Inflammatory macrophage (primary cell): Measurements from ENCODE around the gene FAM107B.
A peak's percentile ranks its signal among the peaks of the same experiment; 100 is the strongest.

Experiments used
- DNase-seq, 2 donors: peaks; one replicate each; pipeline ENCODE4 v3.0.0-alpha.2; 2020 to 2022

The FAM107B gene

GRCh38 chr10:14555807-14556206 lies 218.9 kb downstream of the FAM107B start:
- DNase-seq, result no peak

DNA sequence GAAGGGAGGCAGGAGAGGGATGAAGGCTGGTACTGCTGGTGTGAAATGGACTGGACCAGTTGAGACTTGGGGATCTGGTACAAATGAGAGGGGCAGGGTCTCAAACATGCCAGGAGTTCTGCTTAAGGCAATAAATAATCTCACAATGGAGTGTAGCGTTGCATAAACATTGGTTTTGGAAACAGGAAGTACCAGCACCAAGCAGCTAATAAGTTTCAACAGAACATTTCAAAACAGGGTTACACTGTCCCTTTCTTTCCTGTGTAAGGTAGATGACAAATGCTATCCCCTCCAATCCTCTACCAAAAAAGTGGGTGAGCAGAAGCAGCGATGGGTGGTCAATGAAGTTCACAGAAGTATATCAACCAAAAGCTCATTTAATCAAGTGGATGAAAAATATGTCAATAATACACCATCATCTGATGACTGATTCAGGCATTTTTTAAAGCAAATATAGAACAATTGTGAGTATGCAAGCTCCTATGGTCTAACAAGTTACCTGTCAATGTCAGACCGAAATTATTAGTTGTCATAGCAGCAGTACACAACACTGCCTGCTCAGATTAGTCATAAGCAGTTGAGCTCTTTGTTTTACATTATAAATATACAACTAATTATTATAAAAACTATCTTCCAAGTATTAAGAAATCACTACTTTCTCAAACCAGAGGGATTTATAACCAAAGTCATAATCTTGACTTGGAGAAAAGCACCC lies 220.0 kb downstream of the FAM107B start:
- DNase-seq, result peak; percentile 66 to 87

- DNase-seq, result no peak
These were observed 220.6 kb downstream of the FAM107B start for GRCh38 chr10:14554091-14554490.

GRCh38 chr10:14553448-14553847 lies 221.2 kb downstream of the FAM107B start:
- peak; percentile 13 to 67 for DNase-seq

DNA sequence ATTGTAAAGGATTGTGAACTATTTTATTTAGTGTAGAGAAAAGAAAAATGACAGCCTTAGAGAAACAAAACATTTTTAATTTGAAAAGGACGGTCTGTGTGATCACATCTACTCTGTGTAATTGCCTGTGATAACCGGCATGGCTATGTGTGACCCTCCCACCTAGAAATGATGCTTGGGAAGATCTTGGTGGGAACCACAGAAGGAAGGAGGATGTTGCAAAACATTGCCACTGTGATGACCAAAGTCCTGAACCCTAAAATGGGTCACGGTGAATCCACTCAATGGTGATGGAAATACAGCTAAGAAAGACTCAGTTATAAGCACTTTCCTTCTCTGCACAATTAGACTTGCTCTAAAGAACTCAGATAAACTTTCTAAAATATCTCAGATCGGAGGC lies 222.7 kb downstream of the FAM107B start:
- DNase-seq, result peak in 1 of 2 donors; percentile 41

- peak; percentile 34 to 44 for DNase-seq
These were observed 224.2 kb downstream of the FAM107B start for GRCh38 chr10:14550471-14550981.

DNA sequence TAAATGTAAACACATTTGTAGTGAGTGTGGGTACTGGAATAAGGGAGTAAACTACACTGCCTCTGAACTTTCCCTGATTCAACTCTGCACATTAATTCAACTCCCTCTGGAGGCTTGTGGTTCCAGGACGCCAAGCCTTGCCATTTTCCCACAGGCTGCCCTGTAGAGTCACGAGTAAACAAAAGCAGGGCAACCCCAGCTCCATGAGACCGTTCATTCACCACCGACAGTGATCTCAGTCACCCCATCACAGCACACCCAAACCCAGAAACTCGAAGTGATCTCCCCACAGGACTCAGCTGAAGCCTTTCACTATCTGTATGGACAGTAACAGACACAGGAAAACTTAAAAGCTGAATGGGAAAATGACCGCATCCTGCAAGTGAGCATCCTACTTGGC lies 225.2 kb downstream of the FAM107B start:
- DNase-seq, result no peak

DNA sequence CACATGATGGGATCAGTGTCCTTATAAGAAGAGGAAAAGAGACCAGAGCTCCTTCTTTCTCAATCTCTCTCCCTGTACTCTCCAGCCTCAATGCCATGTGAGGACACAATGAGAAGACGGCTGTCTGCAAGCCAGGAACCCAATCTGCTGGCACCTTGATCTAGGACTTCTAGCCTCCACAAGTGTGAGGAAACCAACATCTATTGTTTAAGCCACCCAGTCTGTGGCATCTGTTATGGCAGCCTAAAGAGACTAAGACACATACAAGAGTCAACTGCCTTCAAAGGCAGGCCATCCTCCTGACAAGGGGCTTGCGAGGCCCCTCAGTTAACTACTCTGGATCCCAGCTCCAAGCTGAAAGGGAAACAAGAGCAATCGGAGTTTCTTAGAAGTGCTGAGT lies 225.7 kb downstream of the FAM107B start:
- DNase-seq, result no peak

DNA sequence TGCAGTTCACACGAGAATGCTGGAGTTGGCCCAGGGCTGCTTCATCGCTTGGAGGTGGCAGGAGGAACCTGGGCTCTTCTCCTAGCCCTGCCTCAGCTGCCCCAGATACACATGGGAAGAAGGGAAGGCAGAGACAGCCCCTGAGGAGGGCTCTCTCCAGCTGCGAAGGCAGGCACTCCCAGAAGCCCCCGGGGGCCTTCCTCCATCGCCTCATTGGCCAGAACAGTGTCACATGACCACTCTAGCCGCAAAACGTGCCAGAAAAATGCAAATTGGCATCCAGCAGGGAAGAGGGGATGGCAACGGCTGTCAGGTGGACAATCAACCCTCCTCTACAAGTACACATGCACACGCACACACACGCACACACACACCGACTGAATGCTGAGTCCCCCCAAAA lies 226.2 kb downstream of the FAM107B start:
- no peak for DNase-seq

GRCh38 chr10:14547816-14548215 lies 226.9 kb downstream of the FAM107B start:
- DNase-seq, result no peak

DNA sequence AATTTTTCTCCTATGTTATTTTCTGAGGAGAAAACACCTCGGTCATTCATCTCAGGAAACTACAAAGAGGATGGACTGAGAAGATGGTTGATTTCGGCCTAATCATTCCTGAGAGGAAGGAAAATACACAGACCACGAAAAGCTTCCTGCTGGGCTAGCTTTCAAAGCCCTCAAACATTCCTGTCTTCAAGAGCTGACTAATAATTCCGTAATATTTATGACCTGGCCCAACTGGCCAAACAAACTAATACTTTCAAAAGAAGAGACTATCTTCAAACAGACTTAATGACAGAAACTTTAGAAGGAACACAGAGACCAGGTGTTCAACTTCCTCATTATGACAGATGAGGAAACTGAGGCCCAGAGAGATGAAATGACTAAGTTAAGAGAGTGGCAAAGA lies 228.9 kb downstream of the FAM107B start:
- DNase-seq, result no peak

DNA sequence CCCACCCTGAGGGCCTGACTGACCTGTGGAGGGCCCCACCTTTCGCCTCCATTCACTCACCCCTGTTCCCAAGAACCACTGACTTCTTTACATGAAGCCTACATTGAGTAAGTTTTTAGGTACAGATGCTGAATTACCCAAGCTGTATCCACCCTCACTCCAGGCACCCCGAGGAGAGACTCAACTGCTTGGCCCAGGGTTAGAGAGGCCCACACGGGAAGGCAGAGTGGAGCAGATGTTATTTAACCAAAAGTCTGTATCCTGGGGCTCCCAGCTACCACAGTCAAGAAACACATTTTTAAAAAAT lies 230.8 kb downstream of the FAM107B start:
- DNase-seq, result no peak

- peak; percentile 69 to 84 for DNase-seq
These were observed 231.4 kb downstream of the FAM107B start for GRCh38 chr10:14543046-14543903.

GRCh38 chr10:14541379-14541778 lies 233.3 kb downstream of the FAM107B start:
- DNase-seq, result no peak

GRCh38 chr10:14540611-14541010 lies 234.1 kb downstream of the FAM107B start:
- no peak for DNase-seq

DNA sequence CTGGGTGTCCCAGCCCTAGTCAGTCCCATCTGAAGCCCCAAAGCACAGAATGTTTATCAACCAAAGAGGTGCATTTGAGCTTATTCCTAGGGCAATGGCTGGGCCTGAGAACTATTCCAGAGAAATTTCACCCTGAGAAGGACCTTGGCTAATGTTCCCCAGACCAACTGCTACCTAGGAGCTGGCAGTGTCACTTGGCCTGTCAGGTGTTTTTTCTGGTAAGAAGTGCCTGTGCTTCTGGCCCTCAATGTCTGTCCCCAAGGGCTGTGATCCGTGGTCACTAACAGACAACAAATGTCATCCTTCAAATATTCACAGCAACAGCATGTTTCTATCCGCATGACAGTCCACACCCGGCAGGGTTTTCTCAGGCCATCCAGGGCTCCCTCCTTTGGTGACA lies 234.6 kb downstream of the FAM107B start:
- DNase-seq, result no peak

- DNase-seq, result no peak
These were observed 235.5 kb downstream of the FAM107B start for GRCh38 chr10:14539176-14539575.

- DNase-seq, result peak; percentile 60 to 69
These were observed 238.2 kb downstream of the FAM107B start for GRCh38 chr10:14536241-14537213.

DNA sequence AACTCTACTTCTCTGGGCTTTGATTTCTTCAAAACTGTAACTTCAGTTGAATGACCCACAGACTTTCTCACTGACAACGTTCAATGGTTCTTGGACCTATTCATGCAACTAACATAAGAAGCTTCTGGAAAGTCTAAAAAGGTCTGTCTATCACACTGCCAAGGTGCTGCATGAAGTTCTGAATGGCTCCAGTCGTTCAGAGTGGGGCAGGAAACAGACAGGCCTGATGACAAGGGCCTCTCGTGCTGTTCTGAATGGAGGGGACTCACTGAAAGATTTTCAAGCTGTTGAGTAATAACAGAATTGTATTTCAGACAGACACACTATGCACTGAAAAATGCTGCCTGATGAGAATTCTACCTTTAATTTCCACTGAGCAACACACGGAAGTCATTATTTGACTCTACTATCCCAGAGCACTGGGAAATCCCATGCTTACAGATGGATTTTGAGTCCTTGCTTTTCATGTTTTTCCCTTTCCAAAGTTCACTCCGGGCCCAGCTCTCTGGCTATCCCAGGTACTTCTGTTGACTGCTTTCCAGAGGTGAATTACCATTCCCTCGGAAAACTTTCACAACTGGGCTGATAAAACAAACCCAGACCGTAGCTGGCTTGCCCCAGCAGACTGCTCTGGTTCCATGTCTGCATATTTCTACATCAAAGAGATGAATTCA lies 239.1 kb downstream of the FAM107B start:
- no peak for DNase-seq

GRCh38 chr10:14534152-14534551 lies 240.5 kb downstream of the FAM107B start:
- DNase-seq, result no peak

DNA sequence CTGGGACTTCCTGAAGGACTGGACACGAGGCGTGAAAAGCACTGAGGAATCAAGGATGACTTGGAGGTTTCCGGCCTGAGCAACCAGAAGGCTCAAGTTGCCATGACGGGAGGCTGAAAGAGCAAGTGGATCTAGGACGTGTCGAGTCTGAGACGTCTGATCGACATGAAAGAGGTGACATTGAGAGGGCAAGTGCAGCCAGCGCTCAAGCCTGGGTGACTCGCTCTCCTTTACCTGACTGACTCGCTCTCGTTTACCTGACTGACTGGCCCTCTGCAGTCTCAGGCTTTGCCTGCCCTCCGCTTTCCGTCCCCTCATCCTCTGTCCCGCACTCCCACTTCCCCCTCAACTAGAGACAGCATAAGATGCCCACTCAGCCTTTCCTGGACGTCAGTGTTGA lies 241.4 kb downstream of the FAM107B start:
- DNase-seq, result no peak
